AG09309 (cell line): ENCODE measurements around the gene TRPV4.

ENCODE experiments used
- DNase-seq: peaks from one replicate; pipeline ENCODE4 v3.0.0-alpha.2; 2010; ENCODE audit warnings: low read depth
- H3K4me3 ChIP-seq: 2 replicates; pipeline ENCODE4 v1.5.1; 2011; ENCODE audit warnings: mild to moderate bottlenecking, low read depth, low read length, moderate library complexity; ENCODE audit not compliant: control insufficient read depth
- CTCF ChIP-seq: IDR thresholded peaks from 2 replicates; pipeline ENCODE4 v1.5.1; 2011; ENCODE audit warnings: mild to moderate bottlenecking, low read depth, low read length, inconsistent platforms; ENCODE audit not compliant: insufficient read depth, control insufficient read depth; ENCODE audit errors: missing control alignments

Gene TRPV4

GRCh38 chr12:109773384-109774011, 59.7 kb downstream of the TRPV4 start:
- TF ChIP-seq CTCF: no peak
- H3K4me3 ChIP-seq: peak overlapping the region; percentile 12
- no peak for DNase-seq

GRCh38 chr12:109772622-109773321, 60.4 kb downstream of the TRPV4 start:
- no peak overlapping the region for H3K4me3 ChIP-seq
- TF ChIP-seq CTCF: no peak

GRCh38 chr12:109771746-109772621, 61.2 kb downstream of the TRPV4 start:
- H3K4me3 ChIP-seq: no peak overlapping the region
- peak; percentile 10 for TF ChIP-seq CTCF
- DNase-seq: no peak

More at GRCh38 chr12:109772622-109773321, 60.4 kb downstream of the TRPV4 start:
- DNase-seq: no peak

- H3K4me3 ChIP-seq: no peak overlapping the region
- DNase-seq: no peak
- TF ChIP-seq CTCF: no peak
These were observed 62.1 kb downstream of the TRPV4 start for GRCh38 chr12:109770861-109771670.

GRCh38 chr12:109770104-109770860, 62.9 kb downstream of the TRPV4 start:
- H3K4me3 ChIP-seq: no peak overlapping the region
- no peak for TF ChIP-seq CTCF
- DNase-seq: no peak
